IPS-18c (cell line): ENCODE measurements around the gene UQCRQ.
"Not testable (repeated sequence)": the region's sequence is repeated elsewhere in the genome, so short reads cannot be mapped to it uniquely, and the experiment has no call there.

ENCODE experiments used
- H3K4me3 ChIP-seq: 2 replicates; pipeline ENCODE4 v1.7.0; 2013; ENCODE audit warnings: low read depth, mild to moderate bottlenecking, low read length, moderate library complexity; ENCODE audit not compliant: insufficient read depth
- H3K9me3 ChIP-seq: one replicate; pipeline ENCODE4 v1.6.1; 2013; ENCODE audit warnings: mild to moderate bottlenecking, low read length, moderate library complexity; ENCODE audit not compliant: control insufficient read depth, insufficient read depth

The UQCRQ gene

GRCh38 chr5:132854301-132854700, 12.1 kb upstream of the UQCRQ start:
- Histone ChIP-seq H3K4me3 (no peak overlapping the region), H3K9me3 (no peaks in the 10 kb centered on the region)

GRCh38 chr5:132854992-132855391, 11.4 kb upstream of the UQCRQ start:
- not testable (repeated sequence) for H3K9me3 ChIP-seq, H3K4me3 ChIP-seq

GRCh38 chr5:132856011-132856410, 10.4 kb upstream of the UQCRQ start:
- no peaks in the 10 kb centered on the region for H3K9me3 ChIP-seq
- no peak overlapping the region for H3K4me3 ChIP-seq

- H3K4me3 ChIP-seq = no peak overlapping the region
- no peaks in the 10 kb centered on the region for H3K9me3 ChIP-seq
These were observed 6.5 kb upstream of the UQCRQ start for GRCh38 chr5:132859889-132860437.

- Histone ChIP-seq H3K9me3 (no peaks in the 10 kb centered on the region), H3K4me3 (no peak overlapping the region)
These were observed 5.7 kb upstream of the UQCRQ start for GRCh38 chr5:132860742-132861141.

- no peaks in the 10 kb centered on the region for H3K9me3 ChIP-seq
- H3K4me3 ChIP-seq = peak overlapping the region; percentile 92; the same call in 1 of the 2 replicates
These were observed 637 bp upstream of the UQCRQ start for GRCh38 chr5:132865668-132866341.

GRCh38 chr5:132867046-132867451, 607 bp downstream of the UQCRQ start:
- Histone ChIP-seq H3K4me3 (peak overlapping the region; percentile 92), H3K9me3 (no peaks in the 10 kb centered on the region)

- Histone ChIP-seq H3K9me3 (no peaks in the 10 kb centered on the region), H3K4me3 (no peak overlapping the region)
These were observed 2.3 kb downstream of the UQCRQ start for GRCh38 chr5:132868754-132869153.

GRCh38 chr5:132870801-132871200, 4.4 kb downstream of the UQCRQ start:
- H3K9me3 ChIP-seq = no peaks in the 10 kb centered on the region
- no peak overlapping the region for H3K4me3 ChIP-seq

GRCh38 chr5:132871459-132872284, 5.2 kb downstream of the UQCRQ start:
- Histone ChIP-seq H3K4me3 (no peak overlapping the region), H3K9me3 (no peaks in the 10 kb centered on the region)

GRCh38 chr5:132872788-132873118, 6.3 kb downstream of the UQCRQ start:
- no peak overlapping the region for H3K4me3 ChIP-seq
- H3K9me3 ChIP-seq = no peaks in the 10 kb centered on the region

- no peak within 1 kb of the TSS for H3K4me3 ChIP-seq
- no peaks in the 10 kb centered on the region for H3K9me3 ChIP-seq
These were observed 6.9 kb downstream of the UQCRQ start, which contains the start of gene LEAP2 for GRCh38 chr5:132873119-132873929. Gene LEAP2 (plus strand): TSS chr5:132873668. CDS start chr5:132873695, 27 bp downstream.

- Histone ChIP-seq H3K9me3 (no peaks in the 10 kb centered on the region), H3K4me3 (no peak overlapping the region)
These were observed 7.5 kb downstream of the UQCRQ start for GRCh38 chr5:132873930-132874271.

- H3K4me3 ChIP-seq = no peak overlapping the region
- no peaks in the 10 kb centered on the region for H3K9me3 ChIP-seq
These were observed 9.7 kb downstream of the UQCRQ start for GRCh38 chr5:132876020-132876759.

GRCh38 chr5:132877466-132877865, 11.0 kb downstream of the UQCRQ start:
- Histone ChIP-seq H3K9me3 (no peaks in the 10 kb centered on the region), H3K4me3 (no peak overlapping the region)

- Histone ChIP-seq H3K9me3 (no peaks in the 10 kb centered on the region), H3K4me3 (no peak overlapping the region)
These were observed 11.5 kb downstream of the UQCRQ start for GRCh38 chr5:132877938-132878337.

GRCh38 chr5:132883261-132883834, 16.9 kb downstream of the UQCRQ start:
- no peaks in the 10 kb centered on the region for H3K9me3 ChIP-seq
- H3K4me3 ChIP-seq = no peak overlapping the region
